HepG2 (cell line): Measurements from ENCODE around the gene KRT17. TPM values are rescaled to one million over a fixed set of nuclear protein-coding genes. Genes with fewer than 3 reads are reported as not detected.

Experiments used
- CHD2 ChIP-seq: IDR thresholded peaks from 2 replicates; pipeline ENCODE4 v1.6.1; 2011; ENCODE audit warnings: low read depth, low read length, improper control_type of control experiment
- NFKB2 ChIP-seq: sonication (generic); formaldehyde crosslinking; IDR thresholded peaks from 2 replicates; pipeline ENCODE4 v1.4.0; 2020; ENCODE audit warnings: missing genetic modification reagents, borderline replicate concordance
- SIX1 ChIP-seq: sonication (generic); formaldehyde crosslinking; IDR thresholded peaks from 2 replicates; pipeline ENCODE4 v1.4.0; 2020; ENCODE audit warnings: missing genetic modification reagents, borderline replicate concordance
- TEAD3 ChIP-seq: optimal IDR thresholded peaks from 2 replicates; pipeline ENCODE3; 2016; ENCODE audit warnings: borderline replicate concordance
- ZNF598 ChIP-seq: sonication (generic); formaldehyde crosslinking; IDR thresholded peaks from 2 replicates; pipeline ENCODE4 v1.5.1; 2020; ENCODE audit warnings: mild to moderate bottlenecking, missing genetic modification reagents, borderline replicate concordance
- polyA plus RNA-seq, 8 experiments: library from polyadenylated mRNA; depleted of rRNA in 3 of 8; stranded (reverse) in 7 of 8; unstranded in 1 of 8; fragments of >200 nt; fragmentation: Illumina TruSeq in 4 of 8; extraction: Trizol in 4 of 8; gene quantifications; 2 replicates each; pipeline versions ENCODE4 v1.2.1 to v1.2.3, GENCODE V29; 2011 to 2016; ENCODE audit warnings: low read depth in 4 of 8, missing spikeins in 1 of 8, mixed read lengths in 1 of 8; ENCODE audit not compliant: insufficient read depth in 1 of 8
- total RNA-seq, 5 experiments: library from RNA; depleted of rRNA; stranded (reverse); fragments of >200 nt; fragmentation: Illumina TruSeq; extraction: Trizol; gene quantifications; 2 replicates each; pipeline ENCODE4 v1.2.3, GENCODE V29; 2016; ENCODE audit warnings: low read depth in 1 of 5
- TF ChIP-seq, protein P1 (sequence below), 2 experiments: fragments of 450-650 bp in 1 of 2; sonication (generic) in 1 of 2; formaldehyde crosslinking in 1 of 2; IDR thresholded peaks; 2 replicates each; pipeline versions ENCODE4 v1.6.1 to v1.8.0; 2016 to 2022; ENCODE audit warnings: antibody characterized with exemption in 1 of 2, mild to moderate bottlenecking in 1 of 2, missing genetic modification reagents in 1 of 2
- TF ChIP-seq, protein P2 (sequence below): sonication (generic); formaldehyde crosslinking; IDR thresholded peaks from 2 replicates; pipeline ENCODE4 v1.9.0; 2021; ENCODE audit warnings: mild to moderate bottlenecking, missing genetic modification reagents
- TF ChIP-seq, protein P3 (sequence below): sonication (generic); formaldehyde crosslinking; IDR thresholded peaks from 2 replicates; pipeline ENCODE4 v1.4.0; 2020; ENCODE audit warnings: mild to moderate bottlenecking, missing genetic modification reagents

Gene KRT17
- total and polyA plus RNA-seq, 2 of the 13 experiments (the other 11 are each of a cell fraction or from before 2014, with no cell fraction given), result 0.38 to 0.82 TPM

DNA sequence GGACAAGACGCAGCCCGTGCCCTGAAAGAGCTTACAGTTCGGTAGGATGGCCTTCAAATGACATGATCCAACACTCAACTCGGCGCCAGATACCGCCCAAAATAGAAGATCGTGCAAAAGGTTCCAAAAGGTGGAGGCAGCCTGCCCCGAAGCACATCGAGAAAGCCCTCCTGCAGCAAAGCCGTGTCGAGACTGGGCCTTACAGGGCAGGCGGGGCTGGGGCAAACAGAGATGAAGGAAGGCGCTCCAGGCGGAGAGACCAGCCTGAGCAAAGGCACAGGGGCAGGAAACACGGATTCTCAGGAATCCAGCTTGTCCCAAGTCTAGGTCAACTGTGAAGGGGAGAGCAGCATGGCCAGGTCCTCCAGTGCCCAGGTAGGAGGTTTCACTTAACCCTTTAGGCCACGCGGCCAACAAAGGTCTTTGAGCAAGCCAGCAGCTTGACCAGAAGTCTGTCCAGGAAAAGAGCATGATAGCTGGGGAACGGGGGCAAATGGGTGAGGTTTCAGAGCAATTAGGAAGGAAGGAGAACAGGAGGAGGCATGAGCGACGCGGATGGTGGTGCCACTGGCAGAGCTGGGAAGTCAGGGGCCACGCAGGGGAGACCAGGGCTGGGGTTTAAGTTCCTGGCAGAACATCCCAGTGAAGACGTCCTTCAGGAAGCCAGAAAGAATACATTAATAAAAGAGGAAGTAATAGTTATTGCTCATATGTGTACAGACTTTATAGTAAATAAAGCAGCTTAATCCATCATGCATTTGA lies 43.1 kb upstream of the KRT17 start (continued):
- TF ChIP-seq, protein P1, sequence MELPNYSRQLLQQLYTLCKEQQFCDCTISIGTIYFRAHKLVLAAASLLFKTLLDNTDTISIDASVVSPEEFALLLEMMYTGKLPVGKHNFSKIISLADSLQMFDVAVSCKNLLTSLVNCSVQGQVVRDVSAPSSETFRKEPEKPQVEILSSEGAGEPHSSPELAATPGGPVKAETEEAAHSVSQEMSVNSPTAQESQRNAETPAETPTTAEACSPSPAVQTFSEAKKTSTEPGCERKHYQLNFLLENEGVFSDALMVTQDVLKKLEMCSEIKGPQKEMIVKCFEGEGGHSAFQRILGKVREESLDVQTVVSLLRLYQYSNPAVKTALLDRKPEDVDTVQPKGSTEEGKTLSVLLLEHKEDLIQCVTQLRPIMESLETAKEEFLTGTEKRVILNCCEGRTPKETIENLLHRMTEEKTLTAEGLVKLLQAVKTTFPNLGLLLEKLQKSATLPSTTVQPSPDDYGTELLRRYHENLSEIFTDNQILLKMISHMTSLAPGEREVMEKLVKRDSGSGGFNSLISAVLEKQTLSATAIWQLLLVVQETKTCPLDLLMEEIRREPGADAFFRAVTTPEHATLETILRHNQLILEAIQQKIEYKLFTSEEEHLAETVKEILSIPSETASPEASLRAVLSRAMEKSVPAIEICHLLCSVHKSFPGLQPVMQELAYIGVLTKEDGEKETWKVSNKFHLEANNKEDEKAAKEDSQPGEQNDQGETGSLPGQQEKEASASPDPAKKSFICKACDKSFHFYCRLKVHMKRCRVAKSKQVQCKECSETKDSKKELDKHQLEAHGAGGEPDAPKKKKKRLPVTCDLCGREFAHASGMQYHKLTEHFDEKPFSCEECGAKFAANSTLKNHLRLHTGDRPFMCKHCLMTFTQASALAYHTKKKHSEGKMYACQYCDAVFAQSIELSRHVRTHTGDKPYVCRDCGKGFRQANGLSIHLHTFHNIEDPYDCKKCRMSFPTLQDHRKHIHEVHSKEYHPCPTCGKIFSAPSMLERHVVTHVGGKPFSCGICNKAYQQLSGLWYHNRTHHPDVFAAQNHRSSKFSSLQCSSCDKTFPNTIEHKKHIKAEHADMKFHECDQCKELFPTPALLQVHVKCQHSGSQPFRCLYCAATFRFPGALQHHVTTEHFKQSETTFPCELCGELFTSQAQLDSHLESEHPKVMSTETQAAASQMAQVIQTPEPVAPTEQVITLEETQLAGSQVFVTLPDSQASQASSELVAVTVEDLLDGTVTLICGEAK (IDR thresholded peaks at IDR 0.05), result no peak
- TF ChIP-seq, protein P1 (CRISPR knock-in tag; IDR thresholded peaks at IDR 0.05), result peak; percentile 56; the same call in 1 of the 2 replicates
- no peak for TF ChIP-seq CHD2
- TF ChIP-seq SIX1 (CRISPR knock-in tag), result no peak
- TF ChIP-seq NFKB2 (CRISPR knock-in tag), result peak; percentile 86; the same call in 1 of the 2 replicates
- no peak for TF ChIP-seq TEAD3 (CRISPR knock-in tag)
- peak; percentile 63; the same call in 1 of the 2 replicates for TF ChIP-seq ZNF598 (CRISPR knock-in tag)
- TF ChIP-seq, protein P2, sequence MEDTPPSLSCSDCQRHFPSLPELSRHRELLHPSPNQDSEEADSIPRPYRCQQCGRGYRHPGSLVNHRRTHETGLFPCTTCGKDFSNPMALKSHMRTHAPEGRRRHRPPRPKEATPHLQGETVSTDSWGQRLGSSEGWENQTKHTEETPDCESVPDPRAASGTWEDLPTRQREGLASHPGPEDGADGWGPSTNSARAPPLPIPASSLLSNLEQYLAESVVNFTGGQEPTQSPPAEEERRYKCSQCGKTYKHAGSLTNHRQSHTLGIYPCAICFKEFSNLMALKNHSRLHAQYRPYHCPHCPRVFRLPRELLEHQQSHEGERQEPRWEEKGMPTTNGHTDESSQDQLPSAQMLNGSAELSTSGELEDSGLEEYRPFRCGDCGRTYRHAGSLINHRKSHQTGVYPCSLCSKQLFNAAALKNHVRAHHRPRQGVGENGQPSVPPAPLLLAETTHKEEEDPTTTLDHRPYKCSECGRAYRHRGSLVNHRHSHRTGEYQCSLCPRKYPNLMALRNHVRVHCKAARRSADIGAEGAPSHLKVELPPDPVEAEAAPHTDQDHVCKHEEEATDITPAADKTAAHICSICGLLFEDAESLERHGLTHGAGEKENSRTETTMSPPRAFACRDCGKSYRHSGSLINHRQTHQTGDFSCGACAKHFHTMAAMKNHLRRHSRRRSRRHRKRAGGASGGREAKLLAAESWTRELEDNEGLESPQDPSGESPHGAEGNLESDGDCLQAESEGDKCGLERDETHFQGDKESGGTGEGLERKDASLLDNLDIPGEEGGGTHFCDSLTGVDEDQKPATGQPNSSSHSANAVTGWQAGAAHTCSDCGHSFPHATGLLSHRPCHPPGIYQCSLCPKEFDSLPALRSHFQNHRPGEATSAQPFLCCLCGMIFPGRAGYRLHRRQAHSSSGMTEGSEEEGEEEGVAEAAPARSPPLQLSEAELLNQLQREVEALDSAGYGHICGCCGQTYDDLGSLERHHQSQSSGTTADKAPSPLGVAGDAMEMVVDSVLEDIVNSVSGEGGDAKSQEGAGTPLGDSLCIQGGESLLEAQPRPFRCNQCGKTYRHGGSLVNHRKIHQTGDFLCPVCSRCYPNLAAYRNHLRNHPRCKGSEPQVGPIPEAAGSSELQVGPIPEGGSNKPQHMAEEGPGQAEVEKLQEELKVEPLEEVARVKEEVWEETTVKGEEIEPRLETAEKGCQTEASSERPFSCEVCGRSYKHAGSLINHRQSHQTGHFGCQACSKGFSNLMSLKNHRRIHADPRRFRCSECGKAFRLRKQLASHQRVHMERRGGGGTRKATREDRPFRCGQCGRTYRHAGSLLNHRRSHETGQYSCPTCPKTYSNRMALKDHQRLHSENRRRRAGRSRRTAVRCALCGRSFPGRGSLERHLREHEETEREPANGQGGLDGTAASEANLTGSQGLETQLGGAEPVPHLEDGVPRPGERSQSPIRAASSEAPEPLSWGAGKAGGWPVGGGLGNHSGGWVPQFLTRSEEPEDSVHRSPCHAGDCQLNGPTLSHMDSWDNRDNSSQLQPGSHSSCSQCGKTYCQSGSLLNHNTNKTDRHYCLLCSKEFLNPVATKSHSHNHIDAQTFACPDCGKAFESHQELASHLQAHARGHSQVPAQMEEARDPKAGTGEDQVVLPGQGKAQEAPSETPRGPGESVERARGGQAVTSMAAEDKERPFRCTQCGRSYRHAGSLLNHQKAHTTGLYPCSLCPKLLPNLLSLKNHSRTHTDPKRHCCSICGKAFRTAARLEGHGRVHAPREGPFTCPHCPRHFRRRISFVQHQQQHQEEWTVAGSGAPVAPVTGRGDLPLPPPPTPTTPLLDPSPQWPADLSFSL, result no peak
- TF ChIP-seq, protein P3, sequence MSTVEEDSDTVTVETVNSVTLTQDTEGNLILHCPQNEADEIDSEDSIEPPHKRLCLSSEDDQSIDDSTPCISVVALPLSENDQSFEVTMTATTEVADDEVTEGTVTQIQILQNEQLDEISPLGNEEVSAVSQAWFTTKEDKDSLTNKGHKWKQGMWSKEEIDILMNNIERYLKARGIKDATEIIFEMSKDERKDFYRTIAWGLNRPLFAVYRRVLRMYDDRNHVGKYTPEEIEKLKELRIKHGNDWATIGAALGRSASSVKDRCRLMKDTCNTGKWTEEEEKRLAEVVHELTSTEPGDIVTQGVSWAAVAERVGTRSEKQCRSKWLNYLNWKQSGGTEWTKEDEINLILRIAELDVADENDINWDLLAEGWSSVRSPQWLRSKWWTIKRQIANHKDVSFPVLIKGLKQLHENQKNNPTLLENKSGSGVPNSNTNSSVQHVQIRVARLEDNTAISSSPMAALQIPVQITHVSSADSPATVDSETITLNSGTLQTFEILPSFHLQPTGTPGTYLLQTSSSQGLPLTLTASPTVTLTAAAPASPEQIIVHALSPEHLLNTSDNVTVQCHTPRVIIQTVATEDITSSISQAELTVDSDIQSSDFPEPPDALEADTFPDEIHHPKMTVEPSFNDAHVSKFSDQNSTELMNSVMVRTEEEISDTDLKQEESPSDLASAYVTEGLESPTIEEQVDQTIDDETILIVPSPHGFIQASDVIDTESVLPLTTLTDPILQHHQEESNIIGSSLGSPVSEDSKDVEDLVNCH, result no peak
